Measurements from ENCODE around the gene PPIH.
"Not testable (repeated sequence)": the region's sequence is repeated elsewhere in the genome, so short reads cannot be mapped to it uniquely, and the experiment has no call there.

Gene PPIH

DNA sequence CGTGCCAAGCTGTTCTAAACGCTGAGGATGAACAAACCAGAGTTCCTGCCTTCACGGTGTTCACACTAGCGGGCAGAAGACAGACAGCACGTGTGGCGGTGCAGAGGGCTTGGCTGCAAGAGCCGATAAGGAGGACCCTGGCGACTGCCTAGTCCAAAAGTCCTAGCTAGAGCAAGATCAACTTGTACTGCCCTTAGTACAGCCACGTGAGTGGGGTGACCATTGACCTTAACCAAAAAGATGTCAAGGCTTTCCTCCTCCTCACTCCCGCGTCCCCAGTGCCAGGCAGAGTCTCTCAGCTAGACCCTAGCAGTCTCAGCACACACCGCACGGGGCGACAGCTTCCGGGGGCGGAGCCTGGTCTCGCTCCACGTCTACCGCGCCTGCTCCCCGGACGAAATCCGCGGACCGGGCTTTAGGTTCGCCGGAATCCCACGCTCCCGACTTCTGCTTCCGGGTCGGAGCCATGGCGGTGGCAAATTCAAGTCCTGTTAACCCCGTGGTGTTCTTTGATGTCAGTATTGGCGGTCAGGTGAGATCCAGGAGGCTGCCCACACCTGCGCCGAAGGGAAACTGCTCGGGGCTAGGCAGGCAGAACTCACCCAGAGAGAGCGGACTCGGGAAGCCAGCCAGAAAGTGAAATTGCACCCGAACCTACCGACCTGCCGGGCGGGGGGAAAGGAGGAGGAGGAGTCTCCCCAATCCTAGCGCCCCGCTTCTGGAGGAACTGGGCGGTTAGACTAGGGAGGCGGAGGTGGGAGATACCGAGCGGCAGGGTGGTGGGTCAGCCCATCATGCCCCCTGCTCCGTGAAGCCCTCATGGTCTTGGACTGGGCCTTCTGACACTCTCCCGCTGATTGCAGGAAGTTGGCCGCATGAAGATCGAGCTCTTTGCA lies at the start of gene PPIH:
Gene PPIH, plus strand, starts transcription at position 443 of the 896 bp plus-strand sequence. Its CDS starts 24 bp downstream, at position 467.
- DNase-seq = peak; percentile 98

DNA sequence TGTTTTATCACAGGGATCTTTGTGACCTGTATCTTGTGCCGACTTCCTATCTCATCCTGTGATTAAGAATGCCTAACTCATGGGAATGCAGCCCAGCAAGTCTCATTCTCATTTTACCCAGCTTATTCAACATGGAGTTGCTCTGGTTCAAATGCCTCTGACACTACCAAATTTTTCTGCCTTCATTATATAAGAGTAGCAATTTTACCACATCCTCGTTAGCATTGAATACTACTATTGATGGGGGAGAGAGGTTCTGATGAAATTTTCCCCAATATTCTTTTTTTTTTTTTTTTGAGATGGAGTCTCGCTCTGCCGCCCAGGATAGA lies 44.5 kb upstream of the PPIH start:
- DNase-seq = no peak

DNA sequence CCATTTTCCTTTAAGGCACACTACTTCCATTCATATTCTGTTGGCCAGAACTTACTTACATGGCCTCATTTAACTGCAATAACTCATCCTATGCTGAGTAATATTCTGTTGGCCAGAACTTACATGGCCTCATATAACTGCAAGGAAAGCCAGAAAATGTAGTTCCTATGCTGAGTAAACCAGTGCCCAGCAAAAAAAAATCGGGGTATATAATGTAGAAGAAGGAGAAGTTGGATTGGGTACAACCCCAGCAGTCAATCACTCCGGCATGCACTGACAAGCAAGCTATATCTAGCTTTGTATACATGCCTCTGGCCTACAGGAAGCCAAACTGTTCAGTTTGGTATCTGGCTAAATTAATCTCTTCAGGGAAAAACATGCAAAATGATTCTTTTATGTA lies 39.4 kb upstream of the PPIH start:
- no peak for DNase-seq

DNA sequence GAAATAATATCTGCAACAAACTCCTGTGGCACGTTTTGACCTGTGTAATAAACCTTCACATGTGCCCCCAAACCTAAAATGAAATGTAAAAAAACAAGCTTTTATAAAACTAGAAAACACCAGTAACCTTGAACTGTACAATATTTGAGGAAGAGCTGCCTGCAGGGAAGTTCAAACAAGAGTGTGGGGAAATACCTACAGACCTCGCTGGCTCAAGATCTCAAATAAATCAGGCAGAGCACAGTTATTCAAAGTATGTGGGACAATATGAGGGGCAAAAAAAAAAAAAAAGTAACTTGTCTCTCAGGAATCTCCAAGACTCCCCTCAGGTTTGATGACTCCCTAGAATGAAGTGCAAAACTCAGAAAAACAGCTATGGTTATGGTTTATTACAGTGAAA lies 37.9 kb upstream of the PPIH start:
- DNase-seq = no peak

DNA sequence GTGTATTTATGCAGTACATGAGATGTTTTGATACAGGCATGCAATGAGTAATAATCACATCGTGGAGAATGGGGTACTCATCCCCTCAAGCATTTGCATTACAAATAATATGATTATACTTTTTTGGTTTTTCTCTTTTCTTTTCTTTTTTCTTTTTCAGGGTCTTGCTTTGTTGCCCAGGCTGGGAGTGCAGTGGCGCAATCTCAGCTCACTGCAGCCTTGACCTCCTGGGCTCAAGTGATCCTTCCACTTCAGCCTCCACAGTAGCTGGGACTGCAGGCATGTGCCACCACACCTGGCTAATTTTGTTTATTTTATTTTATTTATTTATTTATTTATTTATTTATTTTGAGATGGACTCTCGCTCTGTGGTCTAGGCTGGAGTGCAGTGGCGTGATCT lies 37.0 kb upstream of the PPIH start:
- DNase-seq = not testable (repeated sequence)

- DNase-seq = not testable (repeated sequence)
Observed at GRCh38 chr1:42627205-42627604, 31.0 kb upstream of the PPIH start.

GRCh38 chr1:42639116-42639515 lies 19.1 kb upstream of the PPIH start:
- no peak for DNase-seq

DNA sequence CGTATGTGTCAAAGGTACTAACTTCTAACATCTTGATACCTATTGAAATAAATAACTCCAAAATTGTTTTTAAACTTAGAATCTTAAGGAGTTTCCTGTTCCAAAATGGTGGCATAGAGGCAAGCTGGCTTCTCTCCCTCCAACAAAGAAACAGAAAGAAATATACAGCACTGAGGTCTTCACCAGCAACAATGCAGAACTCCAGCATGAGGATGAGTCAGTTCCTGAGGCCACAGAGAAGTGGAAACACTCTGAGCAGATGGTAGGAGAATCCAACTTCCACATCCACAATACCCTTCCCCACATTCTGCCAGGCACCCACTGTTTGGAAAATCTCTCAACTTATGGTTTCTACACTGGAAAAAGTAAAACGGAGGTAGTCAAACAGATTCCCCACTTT lies 12.2 kb upstream of the PPIH start:
- no peak for DNase-seq

GRCh38 chr1:42657201-42657600 lies 1.0 kb upstream of the PPIH start:
- DNase-seq = peak; percentile 28

GRCh38 chr1:42658877-42659337 lies 684 bp downstream of the PPIH start:
- DNase-seq = no peak

DNA sequence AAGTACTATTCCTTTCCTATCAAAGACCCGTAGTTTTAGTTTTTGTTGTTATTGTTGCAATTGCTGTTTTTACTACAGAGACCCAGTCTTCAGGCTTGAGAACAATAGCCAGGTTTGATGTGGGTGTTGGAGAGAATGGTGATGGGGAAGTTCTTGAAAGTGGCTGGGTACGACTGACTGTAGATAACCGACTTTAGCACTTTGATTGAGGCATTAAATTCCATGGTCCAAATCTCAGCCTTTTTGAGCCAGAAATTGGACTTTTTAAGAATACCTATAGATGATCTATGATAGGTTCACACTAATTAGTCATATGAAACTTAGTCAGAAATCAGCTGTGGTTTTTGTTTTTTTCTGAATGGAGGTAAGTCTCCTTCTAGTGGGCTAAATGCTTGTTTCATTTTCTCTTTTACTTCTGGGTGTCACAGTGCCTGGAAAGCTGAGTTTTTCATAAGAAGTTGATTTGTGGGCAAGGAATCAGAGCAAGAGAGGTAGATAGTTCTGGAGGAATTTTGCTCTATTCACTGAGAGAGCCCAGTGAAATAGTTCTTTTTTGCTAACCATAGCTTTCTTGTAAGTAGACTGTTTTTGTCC lies 2.8 kb downstream of the PPIH start:
- no peak for DNase-seq

- no peak for DNase-seq
Observed at GRCh38 chr1:42669936-42670335, 11.7 kb downstream of the PPIH start.

DNA sequence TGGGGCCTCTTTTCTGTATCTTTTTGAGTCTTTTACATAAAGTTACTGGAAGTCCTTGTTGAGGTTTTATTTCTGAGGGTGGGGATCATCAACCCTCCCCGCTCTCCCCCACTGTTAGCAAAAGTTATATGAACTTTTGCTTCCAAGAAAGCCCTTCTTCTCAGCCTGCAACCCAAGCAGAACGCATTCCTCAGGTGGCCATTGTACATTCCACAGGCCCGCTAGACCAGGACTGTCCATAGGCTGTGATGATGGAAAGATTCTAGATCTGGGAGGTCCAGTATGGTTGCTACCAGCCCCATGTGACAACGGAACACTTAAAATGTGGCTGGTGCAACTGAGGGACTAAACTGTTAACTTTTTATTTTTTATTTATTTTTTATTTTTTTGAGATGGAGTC lies 12.2 kb downstream of the PPIH start:
- no peak for DNase-seq

GRCh38 chr1:42674214-42674613 lies 16.0 kb downstream of the PPIH start:
- DNase-seq = no peak

- no peak for DNase-seq
Observed at GRCh38 chr1:42674682-42675081, 16.5 kb downstream of the PPIH start.

DNA sequence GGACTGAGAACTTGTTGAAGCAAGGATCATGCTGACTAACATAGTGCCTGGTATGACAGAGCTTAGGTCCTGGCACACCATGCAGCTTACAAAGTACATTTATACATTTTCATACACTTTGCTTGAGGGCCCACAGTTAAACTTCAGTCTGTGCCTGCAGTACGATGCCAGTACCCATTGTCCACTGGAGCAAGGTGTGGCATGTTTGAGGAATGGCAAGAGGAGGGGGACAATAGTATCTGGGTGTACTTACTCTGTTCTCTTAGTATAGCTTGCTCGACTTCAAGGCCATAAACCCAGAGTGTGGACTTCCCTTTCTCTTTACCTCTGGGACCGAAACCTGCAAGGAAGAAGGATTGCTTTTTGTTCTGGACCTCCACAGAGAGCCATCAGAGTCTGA lies 17.2 kb downstream of the PPIH start:
- DNase-seq = no peak

GRCh38 chr1:42676534-42677087 lies 18.4 kb downstream of the PPIH start:
- DNase-seq = no peak

DNA sequence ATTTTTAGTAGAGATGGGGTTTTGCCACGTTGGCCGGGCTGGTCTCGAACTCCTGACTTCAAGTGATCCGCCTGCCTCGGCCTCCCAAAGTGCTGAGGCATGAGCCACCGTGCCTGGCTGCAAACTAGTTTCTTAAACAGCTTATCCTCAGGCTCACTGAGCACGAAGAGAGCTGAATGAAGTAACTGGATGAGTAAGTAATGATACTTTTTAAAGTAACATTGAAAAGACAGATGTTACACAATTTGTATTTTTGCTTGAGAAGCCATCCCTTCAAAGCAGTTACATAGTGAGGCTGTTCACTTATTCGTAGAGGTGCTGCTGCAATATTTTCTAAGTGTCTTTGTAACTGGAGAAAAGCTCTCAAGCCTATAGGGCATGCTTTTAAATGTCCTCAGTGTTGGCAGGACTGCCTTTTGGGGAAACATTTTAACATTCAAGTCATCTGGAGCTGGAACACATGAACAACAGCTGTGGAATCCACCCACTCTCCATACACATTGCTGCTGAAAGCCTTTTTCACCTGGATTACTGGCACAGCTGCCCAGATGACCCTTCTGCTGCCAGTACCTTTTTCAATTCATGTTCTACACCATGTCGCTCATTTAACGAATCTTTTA lies 21.3 kb downstream of the PPIH start:
- DNase-seq = no peak

- DNase-seq = no peak
Observed at GRCh38 chr1:42680055-42680454, 21.8 kb downstream of the PPIH start.

DNA sequence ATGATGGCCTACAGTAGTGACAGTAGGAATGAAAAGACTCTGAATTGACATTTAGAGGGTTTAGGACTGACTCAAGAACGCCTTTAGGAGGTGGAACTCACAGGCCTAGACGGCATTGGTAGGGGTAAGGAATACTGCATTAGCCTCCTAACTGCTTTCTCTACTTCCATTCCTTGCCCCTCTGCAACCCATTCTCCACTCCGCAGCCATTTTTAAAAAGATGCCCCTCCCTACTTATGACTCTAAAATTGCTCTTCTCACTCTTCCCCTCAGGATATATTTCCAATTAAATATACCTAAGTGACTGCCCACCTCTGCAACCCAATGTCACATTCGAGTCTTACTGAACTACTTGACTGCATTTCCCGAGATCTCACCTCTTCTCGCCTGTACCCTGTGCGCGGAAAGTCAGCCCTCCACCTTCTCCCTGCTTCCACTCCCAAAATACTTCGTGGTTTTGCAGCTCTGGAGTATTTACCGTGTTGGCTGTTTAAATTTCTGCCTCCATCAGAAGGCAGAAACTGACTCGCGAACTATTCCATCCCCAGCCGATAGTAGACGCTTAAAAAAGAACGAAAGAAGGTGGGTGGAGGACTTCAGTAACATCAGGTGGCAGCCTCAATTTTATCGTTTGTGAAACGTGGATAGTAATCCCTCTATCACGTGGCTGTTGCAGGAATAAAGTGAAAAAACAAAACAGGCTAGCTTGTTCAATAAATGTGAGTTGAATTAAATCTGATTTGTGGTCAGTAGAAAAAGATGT lies 22.9 kb downstream of the PPIH start:
- DNase-seq = no peak

- DNase-seq = peak; percentile 100
Observed at GRCh38 chr1:42681741-42682483, 23.7 kb downstream of the PPIH start, which contains the start of gene YBX1. TSS of gene YBX1 (plus strand) at chr1:42682418. CDS start at chr1:42682566, 148 bp downstream.

DNA sequence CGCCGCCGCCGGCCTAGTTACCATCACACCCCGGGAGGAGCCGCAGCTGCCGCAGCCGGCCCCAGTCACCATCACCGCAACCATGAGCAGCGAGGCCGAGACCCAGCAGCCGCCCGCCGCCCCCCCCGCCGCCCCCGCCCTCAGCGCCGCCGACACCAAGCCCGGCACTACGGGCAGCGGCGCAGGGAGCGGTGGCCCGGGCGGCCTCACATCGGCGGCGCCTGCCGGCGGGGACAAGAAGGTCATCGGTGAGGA lies 24.2 kb downstream of the PPIH start:
- not testable (repeated sequence) for DNase-seq

Measured in NCI-H774 (cell line).